Body of pancreas (tissue), 4 donors: ENCODE data around the gene PFKL. TPM values are rescaled to one million over a fixed set of nuclear protein-coding genes. Genes with fewer than 3 reads are reported as not detected.

Experiments
- ATAC-seq: fragments of 150-250 bp; one replicate; pipeline ENCODE4 v1.9.1; 2016
- DNase-seq, 4 donors: peaks; one replicate each; pipeline ENCODE4 v3.0.0-alpha.2; 2019
- H3K27ac ChIP-seq, 4 donors: fragments of 200-600 bp; sonication (generic); 1 replicate in 3 of 4; 2 replicates in 1 of 4; pipeline versions ENCODE4 v1.5.1 to v1.6.1; 2016 to 2019; ENCODE audit warnings: mild to moderate bottlenecking in 1 of 4, mixed read lengths in 1 of 4, moderate library complexity in 1 of 4
- H3K27me3 ChIP-seq, 2 donors: fragments of 200-600 bp; sonication (generic); one replicate each; pipeline ENCODE4 v1.6.0; 2016; ENCODE audit warnings: mild to moderate bottlenecking in 1 of 2
- H3K36me3 ChIP-seq, 2 donors: fragments of 200-600 bp; sonication (generic); replicated peaks in 1 of 2; 2 replicates each; pipeline ENCODE4 v1.5.1; 2016; ENCODE audit warnings: low read depth in 2 of 2; ENCODE audit not compliant: insufficient read depth in 1 of 2
- H3K4me1 ChIP-seq: fragments of 200-600 bp; sonication (generic); one replicate; pipeline ENCODE4 v1.6.0; 2016
- H3K4me3 ChIP-seq, 2 donors: fragments of 200-600 bp; sonication (generic); 1 replicate in 1 of 2; 2 replicates in 1 of 2; pipeline ENCODE4 v1.5.1; 2016 to 2019
- H3K9me3 ChIP-seq, 3 donors: fragments of 200-600 bp; sonication (generic); 1 replicate in 2 of 3; 2 replicates in 1 of 3; pipeline ENCODE4 v1.5.1; 2016
- CTCF ChIP-seq, 7 experiments: fragments of 450-650 bp in 4 of 7; fragments of 200-600 bp in 3 of 7; sonication (generic) in 3 of 7; IDR thresholded peaks; one replicate each; pipeline ENCODE4 v1.5.1; 2016 to 2019; ENCODE audit warnings: antibody characterized with exemption in 7 of 7
- POLR2A ChIP-seq, 3 donors: fragments of 450-650 bp; IDR thresholded peaks; one replicate each; pipeline ENCODE4 v1.6.1; 2016; ENCODE audit warnings: antibody characterized with exemption in 3 of 3, mild to moderate bottlenecking in 2 of 3
- WGBS, 2 donors: methylation state at CpG; one replicate each; pipeline ENCODE4 v1.1.5; 2017; 5-methylcytosine and 5-hydroxymethylcytosine counted together
- intact Hi-C: fragments of 100-400 bp; cut with DNase I; formaldehyde crosslinking; loops from one replicate; pipeline ENCODE4 v1.15.1; 2023
- total RNA-seq, 2 donors: library from RNA; depleted of rRNA; stranded (reverse); fragments of >200 nt; gene quantifications; one replicate each; pipeline ENCODE4 v1.1.0, GENCODE V29; 2016

PFKL gene
- total RNA-seq, 2 donors from 2014 or later, result 56.8 to 104 TPM

GRCh38 chr21:44283948-44284347 is 15.9 kb upstream of the PFKL start:
- no peak for ATAC-seq
- no peak overlapping the region for H3K4me3 ChIP-seq
- 60 to 86% methylated on average over 7 to 10 of the region's 11 CpGs for WGBS, 2 donors
- peaks cover 7% of the 10 kb centered on the region for H3K4me1 ChIP-seq
- TF ChIP-seq POLR2A (IDR thresholded peaks at IDR 0.05) (no peak), CTCF (IDR thresholded peaks at IDR 0.05) (no peak)
- no peak for DNase-seq
- no peak overlapping the region for H3K27ac ChIP-seq
- no peaks in the 10 kb centered on the region for H3K36me3 ChIP-seq
- no peaks in the 10 kb centered on the region for H3K27me3 ChIP-seq
- H3K9me3 ChIP-seq, result no peaks in the 10 kb centered on the region
- intact Hi-C loops, result no loop called here

GRCh38 chr21:44285138-44285992 is 14.5 kb upstream of the PFKL start, which contains the start of gene AIRE:
Gene AIRE, plus strand, starts transcription at chr21:44285876. Its CDS starts 131 bp downstream, at chr21:44286007.
- ATAC-seq (no peak), DNase-seq (no peak)
- no peaks in the 10 kb centered on the region for H3K9me3 ChIP-seq
- no peak within 1 kb of the TSS for H3K4me3 ChIP-seq
- WGBS, 2 donors, result 37 to 51% methylated on average over 5 to 44 of the region's 56 CpGs
- H3K4me1 ChIP-seq, result peaks cover 7% of the 10 kb centered on the region
- intact Hi-C loops, result no loop called here
- no peaks in the 10 kb centered on the region for H3K36me3 ChIP-seq
- H3K27ac ChIP-seq, result no peak within 1 kb of the TSS
- H3K27me3 ChIP-seq, result no peaks in the 10 kb centered on the region
- TF ChIP-seq POLR2A (IDR thresholded peaks at IDR 0.05), result no peak
- no peak for TF ChIP-seq CTCF (IDR thresholded peaks at IDR 0.05)

GRCh38 chr21:44286086-44286715 is 13.7 kb upstream of the PFKL start:
- Histone ChIP-seq H3K27me3 (no peaks in the 10 kb centered on the region), H3K27ac (no peak overlapping the region), H3K9me3 (no peaks in the 10 kb centered on the region), H3K4me1 (peaks cover 7% of the 10 kb centered on the region), H3K36me3 (no peaks in the 10 kb centered on the region), H3K4me3 (no peak overlapping the region)
- intact Hi-C loops, result no loop called here
- TF ChIP-seq CTCF (IDR thresholded peaks at IDR 0.05), result no peak
- no peak for DNase-seq
- no peak for ATAC-seq
- 45 to 68% methylated on average over 5 to 18 of the region's 21 CpGs for WGBS, 2 donors

- H3K4me1 ChIP-seq, result peaks cover 7% of the 10 kb centered on the region
- no peaks in the 10 kb centered on the region for H3K27me3 ChIP-seq
- no peaks in the 10 kb centered on the region for H3K9me3 ChIP-seq
- H3K36me3 ChIP-seq, result no peaks in the 10 kb centered on the region
- intact Hi-C loops, result no loop called here
- no peak overlapping the region for H3K27ac ChIP-seq
- DNase-seq (no peak), ATAC-seq (no peak)
- TF ChIP-seq CTCF (IDR thresholded peaks at IDR 0.05), result no peak
- no peak for TF ChIP-seq POLR2A (IDR thresholded peaks at IDR 0.05)
- no peak overlapping the region for H3K4me3 ChIP-seq
- 60% methylated on average over 1 to 27 of the region's 31 CpGs for WGBS, 2 donors
Measured at GRCh38 chr21:44286716-44287632, 12.9 kb upstream of the PFKL start.
